ENCODE results near the gene GPR101. TPM values are rescaled to one million over a fixed set of nuclear protein-coding genes. Genes with fewer than 3 reads are reported as not detected.
"Not testable (repeated sequence)": the region's sequence is repeated elsewhere in the genome, so short reads cannot be mapped to it uniquely, and the experiment has no call there.

The GPR101 gene
- total RNA-seq, 2 donors from 2014 or later = not detected

GRCh38 chrX:137028699-137029098, 5.1 kb downstream of the GPR101 start:
- WGBS, 2 experiments (ENCODE audit: insufficient coverage in 1 of 2, insufficient read length in 1 of 2) = 66% methylated on average over 2 of the region's 2 CpGs; no CpG with 5 or more reads in 1 of the 2 experiments
- Histone ChIP-seq H3K9ac (ENCODE audit: extremely low read depth, low read length, poor library complexity, severe bottlenecking) (no peak overlapping the region), H3K9me3 (ENCODE audit: control insufficient read depth, low read length) (no peaks in the 10 kb centered on the region), H3K4me1 (ENCODE audit: control insufficient read depth, insufficient read depth, low read length) (no peaks in the 10 kb centered on the region), H3K27ac (ENCODE audit: low read depth, low read length) (no peak overlapping the region), H3K27me3 (ENCODE audit: control insufficient read depth, insufficient read depth, low read length, poor library complexity, severe bottlenecking) (peaks cover 68% of the 10 kb centered on the region), H3K4me3 (ENCODE audit: low read length) (no peak overlapping the region), H3K36me3 (ENCODE audit: control insufficient read depth, insufficient read depth, low read length) (no peaks in the 10 kb centered on the region)
- no peak overlapping the region for H3K27ac Mint-ChIP-seq
- peaks cover 39% of the 10 kb centered on the region for H3K9me3 Mint-ChIP-seq
- H3K4me1 Mint-ChIP-seq = peaks cover 6% of the 10 kb centered on the region
- peaks cover 9% of the 10 kb centered on the region for H3K27me3 Mint-ChIP-seq (ENCODE audit: insufficient read depth)
- DNase-seq = no peak
- H3K36me3 Mint-ChIP-seq (ENCODE audit: low read depth) = no peaks in the 10 kb centered on the region
- TF ChIP-seq, protein P1, sequence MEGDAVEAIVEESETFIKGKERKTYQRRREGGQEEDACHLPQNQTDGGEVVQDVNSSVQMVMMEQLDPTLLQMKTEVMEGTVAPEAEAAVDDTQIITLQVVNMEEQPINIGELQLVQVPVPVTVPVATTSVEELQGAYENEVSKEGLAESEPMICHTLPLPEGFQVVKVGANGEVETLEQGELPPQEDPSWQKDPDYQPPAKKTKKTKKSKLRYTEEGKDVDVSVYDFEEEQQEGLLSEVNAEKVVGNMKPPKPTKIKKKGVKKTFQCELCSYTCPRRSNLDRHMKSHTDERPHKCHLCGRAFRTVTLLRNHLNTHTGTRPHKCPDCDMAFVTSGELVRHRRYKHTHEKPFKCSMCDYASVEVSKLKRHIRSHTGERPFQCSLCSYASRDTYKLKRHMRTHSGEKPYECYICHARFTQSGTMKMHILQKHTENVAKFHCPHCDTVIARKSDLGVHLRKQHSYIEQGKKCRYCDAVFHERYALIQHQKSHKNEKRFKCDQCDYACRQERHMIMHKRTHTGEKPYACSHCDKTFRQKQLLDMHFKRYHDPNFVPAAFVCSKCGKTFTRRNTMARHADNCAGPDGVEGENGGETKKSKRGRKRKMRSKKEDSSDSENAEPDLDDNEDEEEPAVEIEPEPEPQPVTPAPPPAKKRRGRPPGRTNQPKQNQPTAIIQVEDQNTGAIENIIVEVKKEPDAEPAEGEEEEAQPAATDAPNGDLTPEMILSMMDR (conservative IDR thresholded peaks at IDR 0.05) = no peak
- H3K4me3 Mint-ChIP-seq = no peak overlapping the region

- H3K4me3 Mint-ChIP-seq = no peak overlapping the region
Observed at GRCh38 chrX:137025930-137026329, 7.9 kb downstream of the GPR101 start.

GRCh38 chrX:137000236-137000635, 33.6 kb downstream of the GPR101 start:
- not testable (repeated sequence) for H3K4me3 Mint-ChIP-seq; H3K27ac ChIP-seq (ENCODE audit: low read depth, low read length); H3K4me3 ChIP-seq (ENCODE audit: low read length); H3K4me1 Mint-ChIP-seq; H3K27me3 Mint-ChIP-seq (ENCODE audit: insufficient read depth); H3K36me3 Mint-ChIP-seq (ENCODE audit: low read depth); H3K36me3 ChIP-seq (ENCODE audit: control insufficient read depth, insufficient read depth, low read length); H3K27me3 ChIP-seq (ENCODE audit: control insufficient read depth, insufficient read depth, low read length, poor library complexity, severe bottlenecking); DNase-seq; H3K9me3 ChIP-seq (ENCODE audit: control insufficient read depth, low read length); H3K4me1 ChIP-seq (ENCODE audit: control insufficient read depth, insufficient read depth, low read length); H3K9ac ChIP-seq (ENCODE audit: extremely low read depth, low read length, poor library complexity, severe bottlenecking); H3K27ac Mint-ChIP-seq
- H3K9me3 Mint-ChIP-seq = peaks cover 50% of the 10 kb centered on the region
- WGBS, 2 experiments (ENCODE audit: insufficient coverage in 1 of 2, insufficient read length in 1 of 2) = no CpG with 5 or more reads among the region's 31 CpGs

More at GRCh38 chrX:137025930-137026329, 7.9 kb downstream of the GPR101 start:
- Histone ChIP-seq H3K9ac (ENCODE audit: extremely low read depth, low read length, poor library complexity, severe bottlenecking) (no peak overlapping the region), H3K27me3 (ENCODE audit: control insufficient read depth, insufficient read depth, low read length, poor library complexity, severe bottlenecking) (peaks cover 40% of the 10 kb centered on the region), H3K36me3 (ENCODE audit: control insufficient read depth, insufficient read depth, low read length) (no peaks in the 10 kb centered on the region), H3K4me1 (ENCODE audit: control insufficient read depth, insufficient read depth, low read length) (no peaks in the 10 kb centered on the region), H3K27ac (ENCODE audit: low read depth, low read length) (no peak overlapping the region), H3K9me3 (ENCODE audit: control insufficient read depth, low read length) (no peaks in the 10 kb centered on the region), H3K4me3 (ENCODE audit: low read length) (no peak overlapping the region)
- Mint-ChIP-seq H3K4me1 (peaks cover 2% of the 10 kb centered on the region), H3K27me3 (ENCODE audit: insufficient read depth) (peaks cover 28% of the 10 kb centered on the region), H3K9me3 (peaks cover 49% of the 10 kb centered on the region), H3K36me3 (ENCODE audit: low read depth) (no peaks in the 10 kb centered on the region), H3K27ac (no peak overlapping the region)
- 41 to 60% methylated on average over 1 to 5 of the region's 5 CpGs for WGBS, 2 experiments (ENCODE audit: insufficient coverage in 1 of 2, insufficient read length in 1 of 2)
- TF ChIP-seq, protein P1 (conservative IDR thresholded peaks at IDR 0.05) = no peak
- no peak for DNase-seq

- DNase-seq = no peak
- WGBS, 2 experiments (ENCODE audit: insufficient coverage in 1 of 2, insufficient read length in 1 of 2) = 33% methylated on average over 3 of the region's 3 CpGs; no CpG with 5 or more reads in 1 of the 2 experiments
- Histone ChIP-seq H3K36me3 (ENCODE audit: control insufficient read depth, insufficient read depth, low read length) (no peaks in the 10 kb centered on the region), H3K4me3 (ENCODE audit: low read length) (no peak overlapping the region), H3K9ac (ENCODE audit: extremely low read depth, low read length, poor library complexity, severe bottlenecking) (no peak overlapping the region), H3K4me1 (ENCODE audit: control insufficient read depth, insufficient read depth, low read length) (no peaks in the 10 kb centered on the region), H3K27me3 (ENCODE audit: control insufficient read depth, insufficient read depth, low read length, poor library complexity, severe bottlenecking) (no peaks in the 10 kb centered on the region), H3K27ac (ENCODE audit: low read depth, low read length) (no peak overlapping the region), H3K9me3 (ENCODE audit: control insufficient read depth, low read length) (peaks cover 5% of the 10 kb centered on the region)
- H3K36me3 Mint-ChIP-seq (ENCODE audit: low read depth) = peaks cover 2% of the 10 kb centered on the region
- H3K4me1 Mint-ChIP-seq = no peaks in the 10 kb centered on the region
- no peaks in the 10 kb centered on the region for H3K27me3 Mint-ChIP-seq (ENCODE audit: insufficient read depth)
- H3K27ac Mint-ChIP-seq = no peak overlapping the region
- TF ChIP-seq, protein P1 (conservative IDR thresholded peaks at IDR 0.05) = no peak
- peaks cover 46% of the 10 kb centered on the region for H3K9me3 Mint-ChIP-seq
- H3K4me3 Mint-ChIP-seq = no peak overlapping the region
Observed at GRCh38 chrX:136999024-136999423, 34.8 kb downstream of the GPR101 start.

Data from endodermal cell (in vitro differentiated cells).